GM13976 (cell line): Measurements from ENCODE around the gene TLR7.

ENCODE experiments used
- DNase-seq: peaks from one replicate; pipeline ENCODE4 v3.0.0; 2012; ENCODE audit warnings: low spot score
- CTCF ChIP-seq: IDR thresholded peaks from 2 replicates; pipeline ENCODE4 v1.5.1; 2012; ENCODE audit warnings: borderline replicate concordance, mild to moderate bottlenecking; ENCODE audit not compliant: insufficient read depth; ENCODE audit errors: extremely low read depth, missing control alignments, control extremely low read depth
- in situ Hi-C: fragments of 300-500 bp; cut with MboI; formaldehyde crosslinking; loops from one replicate; pipeline ENCODE4 v1.12.0; 2022; ENCODE audit warnings: low sequenced_read_pairs, mixed read lengths, inconsistent platforms; ENCODE audit not compliant: unreplicated experiment

Gene TLR7

GRCh38 chrX:12866451-12867377 lies at the start of gene TLR7:
TLR7 (plus strand) TSS chrX:12867072; CDS start chrX:12867579, 507 bp downstream.
- in situ Hi-C loops, result no loop called here
- no peak for DNase-seq
- TF ChIP-seq CTCF, result no peak

- in situ Hi-C loops, result loop anchor here (25.0 kb wide), 1 partner anchor 670 kb away; no protein-coding TSS in a partner anchor
- no peak for TF ChIP-seq CTCF
- DNase-seq, result no peak
Measured at GRCh38 chrX:12817528-12817927, 49.3 kb upstream of the TLR7 start.

GRCh38 chrX:12819222-12819621 lies 47.6 kb upstream of the TLR7 start:
- in situ Hi-C loops, result loop anchor here (25.0 kb wide), 1 partner anchor 668 kb away; no protein-coding TSS in a partner anchor
- no peak for TF ChIP-seq CTCF
- no peak for DNase-seq

GRCh38 chrX:12820737-12821136 lies 46.1 kb upstream of the TLR7 start:
- DNase-seq, result no peak
- in situ Hi-C loops, result loop anchor here (5.0 to 25.0 kb wide), 2 partner anchors 72 to 667 kb away; no protein-coding TSS in a partner anchor
- no peak for TF ChIP-seq CTCF

DNA sequence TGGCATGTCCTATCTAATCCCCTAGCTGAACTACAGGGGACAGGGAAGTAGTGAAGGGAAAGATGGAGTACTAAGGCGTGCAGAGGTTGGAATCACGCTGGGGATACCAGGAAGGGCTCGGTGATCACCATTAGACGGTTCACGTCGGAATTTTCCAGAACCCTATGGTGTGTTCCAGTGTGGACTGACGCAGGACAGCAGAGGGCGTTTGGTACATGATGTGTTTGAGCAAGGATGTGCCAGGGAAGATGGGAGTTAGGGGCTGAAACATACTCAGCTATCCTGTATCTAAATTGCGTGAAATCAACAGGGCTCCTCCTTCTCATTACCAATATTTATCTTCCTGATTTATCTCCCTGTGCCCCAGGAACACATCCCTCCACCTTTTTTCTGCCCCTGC lies 41.9 kb upstream of the TLR7 start:
- in situ Hi-C loops, result loop anchor here (5.0 to 25.0 kb wide), 2 partner anchors 67 to 662 kb away; no protein-coding TSS in a partner anchor
- DNase-seq, result no peak
- TF ChIP-seq CTCF, result no peak

DNA sequence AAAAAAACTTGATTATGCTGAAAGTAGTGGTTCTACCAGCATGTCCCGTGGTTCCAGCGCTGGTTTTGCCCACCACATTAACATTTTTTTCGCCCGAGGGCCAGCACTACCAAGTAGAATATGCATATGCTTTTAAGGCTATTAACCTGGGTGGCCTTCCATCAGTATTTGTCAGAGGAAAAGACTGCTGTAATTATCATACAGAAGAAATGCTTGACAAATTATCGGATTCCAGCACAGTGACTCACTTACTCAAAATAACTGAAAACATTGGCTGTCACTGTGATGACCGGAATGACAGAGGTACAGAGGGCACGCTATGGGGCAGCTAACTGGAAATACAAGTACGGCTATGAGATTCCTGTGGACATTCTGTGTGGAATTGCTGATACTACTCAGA lies 41.1 kb upstream of the TLR7 start:
- no peak for DNase-seq
- in situ Hi-C loops, result no loop called here
- TF ChIP-seq CTCF, result no peak
